Gastrocnemius medialis (tissue), 4 donors: ENCODE results near the gene YJU2. TPM values are rescaled to one million over a fixed set of nuclear protein-coding genes. Genes with fewer than 3 reads are reported as not detected.
"Not testable (repeated sequence)": the region's sequence is repeated elsewhere in the genome, so short reads cannot be mapped to it uniquely, and the experiment has no call there.

Source experiments
- ATAC-seq, 2 donors: fragments of 150-250 bp; one replicate each; pipeline ENCODE4 v1.9.1; 2016
- DNase-seq, 2 donors: peaks; one replicate each; pipeline ENCODE4 v3.0.0-alpha.2; 2019
- H3K27ac ChIP-seq, 4 donors: fragments of 200-600 bp; sonication (generic); 1 replicate in 1 of 4; 2 replicates in 3 of 4; pipeline ENCODE4 v1.5.1; 2016 to 2018; ENCODE audit warnings: mild to moderate bottlenecking in 2 of 4, moderate library complexity in 1 of 4
- H3K27me3 ChIP-seq, 3 donors: fragments of 200-600 bp; sonication (generic) in 2 of 3; 1 replicate in 1 of 3; 2 replicates in 2 of 3; pipeline versions ENCODE4 v1.5.1 to v1.6.0; 2016 to 2019; ENCODE audit warnings: mild to moderate bottlenecking in 1 of 3, moderate library complexity in 1 of 3
- H3K36me3 ChIP-seq, 2 donors: fragments of 200-600 bp; sonication (generic) in 1 of 2; one replicate each; pipeline ENCODE4 v1.5.1; 2017 to 2018
- H3K4me1 ChIP-seq, 2 donors: fragments of 200-600 bp; sonication (generic) in 1 of 2; one replicate each; pipeline ENCODE4 v1.5.1; 2016 to 2017; ENCODE audit warnings: mild to moderate bottlenecking in 2 of 2
- H3K4me3 ChIP-seq, 4 donors: fragments of 200-600 bp; sonication (generic) in 3 of 4; 1 replicate in 1 of 4; 2 replicates in 3 of 4; pipeline ENCODE4 v1.5.1; 2016 to 2019; ENCODE audit warnings: mild to moderate bottlenecking in 2 of 4
- H3K9me3 ChIP-seq, 3 donors: fragments of 200-600 bp; sonication (generic) in 2 of 3; 1 replicate in 1 of 3; 2 replicates in 2 of 3; pipeline ENCODE4 v1.5.1; 2016 to 2019
- POLR2A ChIP-seq, 2 donors: fragments of 450-650 bp; IDR thresholded peaks; one replicate each; pipeline ENCODE4 v1.6.1; 2017; ENCODE audit warnings: antibody characterized with exemption in 2 of 2, mild to moderate bottlenecking in 2 of 2, moderate library complexity in 2 of 2
- in situ Hi-C, 4 donors: fragments of 200-750 bp; cut with MboI; loops; one replicate each; pipeline versions ENCODE4 v1.15.0 to v1.8.0; 2017; ENCODE audit warnings: low sequenced_read_pairs in 4 of 4
- intact Hi-C: fragments of 100-400 bp; cut with DNase I; formaldehyde crosslinking; loops from one replicate; pipeline ENCODE4 v1.15.1; 2023; ENCODE audit warnings: low total_unique reads
- total RNA-seq, 4 donors: library from RNA; depleted of rRNA; stranded (reverse); fragments of >200 nt; gene quantifications; one replicate each; pipeline versions ENCODE4 v1.1.0 to v1.2.3, GENCODE V29; 2016
- TF ChIP-seq, protein P1 (sequence below), 5 experiments: fragments of 450-650 bp in 3 of 5; fragments of 200-600 bp in 2 of 5; sonication (generic) in 2 of 5; IDR thresholded peaks in 4 of 5; conservative IDR thresholded peaks in 1 of 5; 1 replicate in 4 of 5; 2 replicates in 1 of 5; pipeline ENCODE4 v1.5.1; 2016 to 2019; ENCODE audit warnings: antibody characterized with exemption in 5 of 5, mild to moderate bottlenecking in 3 of 5, moderate library complexity in 3 of 5

Gene YJU2
- total RNA-seq, 4 donors from 2014 or later: 13.5 to 37.8 (median 19.9) TPM

- Histone ChIP-seq H3K4me1 (no peaks in the 10 kb centered on the region), H3K9me3 (no peaks in the 10 kb centered on the region), H3K36me3 (no peaks in the 10 kb centered on the region), H3K27ac (no peak overlapping the region), H3K4me3 (no peak overlapping the region), H3K27me3 (peaks cover 0 to 16% (median under 1%) of the 10 kb centered on the region in 3 donors)
- DNase-seq (no peak), ATAC-seq (no peak)
- in situ Hi-C loops: no loop called here
- intact Hi-C loops: no loop called here
- TF ChIP-seq POLR2A (IDR thresholded peaks at IDR 0.05): no peak
- TF ChIP-seq, protein P1, sequence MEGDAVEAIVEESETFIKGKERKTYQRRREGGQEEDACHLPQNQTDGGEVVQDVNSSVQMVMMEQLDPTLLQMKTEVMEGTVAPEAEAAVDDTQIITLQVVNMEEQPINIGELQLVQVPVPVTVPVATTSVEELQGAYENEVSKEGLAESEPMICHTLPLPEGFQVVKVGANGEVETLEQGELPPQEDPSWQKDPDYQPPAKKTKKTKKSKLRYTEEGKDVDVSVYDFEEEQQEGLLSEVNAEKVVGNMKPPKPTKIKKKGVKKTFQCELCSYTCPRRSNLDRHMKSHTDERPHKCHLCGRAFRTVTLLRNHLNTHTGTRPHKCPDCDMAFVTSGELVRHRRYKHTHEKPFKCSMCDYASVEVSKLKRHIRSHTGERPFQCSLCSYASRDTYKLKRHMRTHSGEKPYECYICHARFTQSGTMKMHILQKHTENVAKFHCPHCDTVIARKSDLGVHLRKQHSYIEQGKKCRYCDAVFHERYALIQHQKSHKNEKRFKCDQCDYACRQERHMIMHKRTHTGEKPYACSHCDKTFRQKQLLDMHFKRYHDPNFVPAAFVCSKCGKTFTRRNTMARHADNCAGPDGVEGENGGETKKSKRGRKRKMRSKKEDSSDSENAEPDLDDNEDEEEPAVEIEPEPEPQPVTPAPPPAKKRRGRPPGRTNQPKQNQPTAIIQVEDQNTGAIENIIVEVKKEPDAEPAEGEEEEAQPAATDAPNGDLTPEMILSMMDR (IDR thresholded peaks at IDR 0.05 in 4 of 5, conservative IDR thresholded peaks at IDR 0.05 in 1 of 5): no peak
These were observed 8.0 kb upstream of the YJU2 start for GRCh38 chr19:4238831-4239230.

- intact Hi-C loops: no loop called here
- no peak overlapping the region for H3K27ac ChIP-seq
- TF ChIP-seq POLR2A (IDR thresholded peaks at IDR 0.05): no peak
- TF ChIP-seq, protein P1 (IDR thresholded peaks at IDR 0.05 in 4 of 5, conservative IDR thresholded peaks at IDR 0.05 in 1 of 5): no peak
- no peak overlapping the region for H3K4me3 ChIP-seq
- peaks cover 0 to 13% (median 0%) of the 10 kb centered on the region in 3 donors for H3K27me3 ChIP-seq
- no peaks in the 10 kb centered on the region for H3K9me3 ChIP-seq
- in situ Hi-C loops: no loop called here
- peaks cover 0 to 5% of the 10 kb centered on the region in 2 donors for H3K4me1 ChIP-seq
- DNase-seq: no peak
- no peak for ATAC-seq
- H3K36me3 ChIP-seq: no peaks in the 10 kb centered on the region
These were observed 5.0 kb upstream of the YJU2 start for GRCh38 chr19:4241824-4242430.

DNA sequence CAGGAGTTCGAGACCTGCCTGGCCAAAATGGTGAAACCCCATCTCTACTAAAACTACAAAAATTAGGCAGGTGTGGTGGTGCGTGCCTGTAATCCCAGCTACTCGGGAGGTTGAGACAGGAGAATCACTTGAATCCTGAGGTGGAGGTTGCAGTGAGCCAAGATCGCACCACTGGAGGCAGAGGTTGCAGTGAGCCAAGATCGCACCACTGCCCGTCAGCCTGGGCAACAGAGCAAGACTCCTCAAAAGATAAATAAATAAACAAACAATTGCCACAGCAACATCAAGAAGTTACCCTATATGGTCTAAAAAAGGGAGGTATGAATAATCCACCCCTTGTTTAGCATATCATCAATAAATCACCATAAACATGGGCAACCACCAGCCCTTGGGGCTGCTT is 942 bp upstream of the YJU2 start:
- in situ Hi-C loops, DNase-seq, H3K27ac ChIP-seq, H3K27me3 ChIP-seq, ATAC-seq, H3K9me3 ChIP-seq: not testable (repeated sequence)
- peaks cover 7 to 11% of the 10 kb centered on the region in 2 donors for H3K4me1 ChIP-seq
- H3K36me3 ChIP-seq: peaks cover 0 to 22% of the 10 kb centered on the region in 2 donors
- intact Hi-C loops: loop anchor here (1.0 to 2.0 kb wide), 3 partner anchors 64 to 211 kb away; partner anchors contain the start of genes ANKRD24, SH3GL1, SIRT6 and UBXN6
- H3K4me3 ChIP-seq: peak overlapping the region in 1 of 4 donors; percentile 86

DNA sequence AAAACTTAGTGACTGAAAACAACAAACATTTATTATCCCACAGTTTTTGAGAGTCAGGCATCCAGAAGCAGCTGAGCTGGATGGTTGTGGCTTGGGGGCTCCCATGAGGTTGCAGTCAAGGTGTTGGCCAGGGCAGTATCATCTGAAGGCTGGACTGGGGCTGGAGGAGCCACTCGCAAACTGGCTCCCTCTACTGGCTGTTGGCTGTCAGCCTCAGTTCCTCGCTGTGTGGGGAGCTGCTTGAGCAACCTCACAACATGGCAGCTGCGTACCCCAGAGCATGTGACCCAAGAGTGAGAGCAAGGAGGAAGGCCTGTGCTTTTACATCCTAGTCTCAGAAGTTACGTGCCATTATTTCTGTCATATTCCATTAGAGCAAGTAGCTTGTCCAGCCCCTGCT is 9.7 kb downstream of the YJU2 start:
- TF ChIP-seq POLR2A (IDR thresholded peaks at IDR 0.05): no peak
- TF ChIP-seq, protein P1 (IDR thresholded peaks at IDR 0.05 in 4 of 5, conservative IDR thresholded peaks at IDR 0.05 in 1 of 5): no peak
- no peak overlapping the region for H3K27ac ChIP-seq
- ATAC-seq (no peak), DNase-seq (no peak)
- no peaks in the 10 kb centered on the region for H3K9me3 ChIP-seq
- H3K4me3 ChIP-seq: no peak overlapping the region
- intact Hi-C loops: no loop called here
- in situ Hi-C loops: loop anchor here in 3 of 4 donors (25.0 kb wide), 3 partner anchors 156 to 381 kb away; partner anchors contain the start of genes CHAF1A (in 1 of the 3), SH3GL1 (in 1 of the 3) and TNFAIP8L1 (in 1 of the 3)
- H3K27me3 ChIP-seq: no peaks in the 10 kb centered on the region
- H3K36me3 ChIP-seq: peaks cover 8 to 88% of the 10 kb centered on the region in 2 donors
- no peaks in the 10 kb centered on the region for H3K4me1 ChIP-seq

- in situ Hi-C loops (loop anchor here in 3 of 4 donors (25.0 kb wide), 3 partner anchors 155 to 380 kb away; partner anchors contain the start of genes CHAF1A (in 1 of the 3), SH3GL1 (in 1 of the 3) and TNFAIP8L1 (in 1 of the 3)), intact Hi-C loops (no loop called here)
- peaks cover 8 to 88% of the 10 kb centered on the region in 2 donors for H3K36me3 ChIP-seq
- H3K27me3 ChIP-seq: no peaks in the 10 kb centered on the region
- H3K27ac ChIP-seq: no peak overlapping the region
- no peaks in the 10 kb centered on the region for H3K9me3 ChIP-seq
- DNase-seq (no peak), ATAC-seq (no peak)
- H3K4me3 ChIP-seq: no peak overlapping the region
- TF ChIP-seq POLR2A (IDR thresholded peaks at IDR 0.05): no peak
- TF ChIP-seq, protein P1 (IDR thresholded peaks at IDR 0.05 in 4 of 5, conservative IDR thresholded peaks at IDR 0.05 in 1 of 5): no peak
- no peaks in the 10 kb centered on the region for H3K4me1 ChIP-seq
These were observed 10.1 kb downstream of the YJU2 start for GRCh38 chr19:4257025-4257424.
